Measurements from ENCODE around the gene LMO3. TPM values are rescaled to one million over a fixed set of nuclear protein-coding genes. Genes with fewer than 3 reads are reported as not detected.

The LMO3 gene
- total and polyA plus RNA-seq, 2 of the 8 experiments (the other 6 are each of a cell fraction or from before 2014, with no cell fraction given) = 4.7 to 16.7 TPM

DNA sequence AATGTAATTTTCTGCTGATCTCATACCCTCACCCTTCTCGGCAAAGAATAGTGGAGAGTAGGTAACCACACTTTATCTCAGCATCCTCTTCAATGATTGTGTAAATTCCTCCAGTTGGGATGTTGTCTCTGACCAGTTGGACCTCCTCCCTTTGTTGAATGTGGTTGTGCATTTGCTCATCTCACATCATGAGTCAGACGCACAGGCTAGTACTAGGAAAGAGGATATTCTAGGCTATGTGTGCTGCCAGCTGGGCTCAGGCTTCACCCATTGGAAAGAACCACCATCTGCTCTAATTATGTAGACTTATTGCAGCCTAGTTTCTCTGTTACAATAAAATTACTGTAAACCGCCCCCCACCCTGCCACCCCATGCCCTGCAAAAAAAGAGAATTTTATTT, 90.3 kb downstream of the LMO3 start:
- Histone ChIP-seq H2AFZ (ENCODE audit: low read length) (no peak overlapping the region), H4K5ac (ENCODE audit: insufficient read length, low read depth, low read length) (no peak overlapping the region), H3K4ac (replicated peaks; ENCODE audit: insufficient read length, low read depth, low read length) (no peak overlapping the region), H3K23me2 (ENCODE audit: low read depth, low read length) (no peaks in the 10 kb centered on the region), H4K20me1 (replicated peaks in 1 of 2; ENCODE audit: control insufficient read depth in 1 of 2, insufficient read depth in 2 of 2, low read length in 2 of 2) (no peaks in the 10 kb centered on the region), H3K4me1 (replicated peaks in 1 of 4; ENCODE audit: control insufficient read depth in 3 of 4, insufficient read depth in 4 of 4, low read length in 3 of 4) (peaks cover 0 to 4% (median 0%) of the 10 kb centered on the region in 4 experiments; a peak in 1 of 7 replicates), H3K23ac (ENCODE audit: insufficient read length) (no peak overlapping the region), H2BK120ac (replicated peaks; ENCODE audit: low read depth, low read length) (no peak overlapping the region), H4K91ac (replicated peaks; ENCODE audit: insufficient read length, low read length) (no peak overlapping the region), H2BK5ac (ENCODE audit: low read depth, low read length) (no peak overlapping the region), H3K79me2 (ENCODE audit: control insufficient read depth in 1 of 2, insufficient read depth in 2 of 2, low read length in 2 of 2) (no peaks in the 10 kb centered on the region), H4K8ac (ENCODE audit: extremely low read depth, insufficient read depth, low read length) (no peak overlapping the region), H3K14ac (ENCODE audit: insufficient read length) (no peak overlapping the region), H3K79me1 (ENCODE audit: low read depth, low read length) (no peaks in the 10 kb centered on the region), H3K4me3 (ENCODE audit: extremely low read depth in 1 of 4, insufficient read depth in 2 of 4, low read depth in 3 of 4, low read length in 4 of 4) (no peak overlapping the region), H3K9me3 (ENCODE audit: insufficient read depth in 2 of 2, low read depth in 1 of 2, low read length in 1 of 2) (no peaks in the 10 kb centered on the region), H2BK15ac (ENCODE audit: low read length) (no peak overlapping the region), H3K4me2 (ENCODE audit: insufficient read depth in 1 of 2, low read depth in 2 of 2, low read length in 2 of 2) (no peak overlapping the region), H3K9ac (replicated peaks in 1 of 4; ENCODE audit: extremely low read depth in 1 of 4, low read depth in 3 of 4, low read length in 3 of 4) (no peak overlapping the region), H3K27ac (ENCODE audit: low read depth, low read length) (no peak overlapping the region), H3K18ac (ENCODE audit: extremely low read depth, low read length) (no peak overlapping the region), H3K27me3 (replicated peaks in 1 of 4; ENCODE audit: control insufficient read depth in 3 of 4, extremely low read depth in 1 of 4, insufficient read depth in 3 of 4, low read length in 3 of 4) (no peaks in the 10 kb centered on the region), H3K56ac (replicated peaks; ENCODE audit: insufficient read length, low read depth, low read length) (no peak overlapping the region), H3K36me3 (ENCODE audit: control insufficient read depth in 2 of 4, insufficient read depth in 4 of 4, low read length in 3 of 4) (no peaks in the 10 kb centered on the region), H2AK5ac (ENCODE audit: low read depth, low read length) (no peak overlapping the region), H2BK20ac (ENCODE audit: low read length) (no peak overlapping the region), H2BK12ac (ENCODE audit: low read depth, low read length) (no peak overlapping the region)
- CTCF ChIA-PET (ENCODE audit: partially characterized antibody) = no interaction called here
- FAIRE-seq (no peak), DNase-seq (ENCODE audit: low read depth in 1 of 2, low spot score in 2 of 2) (no peak)
- POLR2A ChIA-PET (ENCODE audit: partially characterized antibody) = no interaction called here
- TF ChIP-seq CHD2 (IDR thresholded peaks at IDR 0.05; ENCODE audit: low read length) = no peak
- TF ChIP-seq TAF7 (optimal IDR thresholded peaks at IDR 0.05; ENCODE audit: borderline replicate concordance, low read depth, low read length) = no peak
- no peak for TF ChIP-seq JUN (IDR thresholded peaks at IDR 0.05; ENCODE audit: low read depth, low read length)
- TF ChIP-seq RFX5 (IDR thresholded peaks at IDR 0.05; ENCODE audit: borderline replicate concordance, low read depth, low read length) = no peak
- no peak for TF ChIP-seq CHD1 (IDR thresholded peaks at IDR 0.05; ENCODE audit: low read depth, low read length)
- TF ChIP-seq POLR2AphosphoS5 (IDR thresholded peaks at IDR 0.05; ENCODE audit: low read depth, low read length) = no peak
- TF ChIP-seq TEAD4 (IDR thresholded peaks at IDR 0.05; ENCODE audit: low read depth, low read length) = no peak
- TF ChIP-seq, protein P1, sequence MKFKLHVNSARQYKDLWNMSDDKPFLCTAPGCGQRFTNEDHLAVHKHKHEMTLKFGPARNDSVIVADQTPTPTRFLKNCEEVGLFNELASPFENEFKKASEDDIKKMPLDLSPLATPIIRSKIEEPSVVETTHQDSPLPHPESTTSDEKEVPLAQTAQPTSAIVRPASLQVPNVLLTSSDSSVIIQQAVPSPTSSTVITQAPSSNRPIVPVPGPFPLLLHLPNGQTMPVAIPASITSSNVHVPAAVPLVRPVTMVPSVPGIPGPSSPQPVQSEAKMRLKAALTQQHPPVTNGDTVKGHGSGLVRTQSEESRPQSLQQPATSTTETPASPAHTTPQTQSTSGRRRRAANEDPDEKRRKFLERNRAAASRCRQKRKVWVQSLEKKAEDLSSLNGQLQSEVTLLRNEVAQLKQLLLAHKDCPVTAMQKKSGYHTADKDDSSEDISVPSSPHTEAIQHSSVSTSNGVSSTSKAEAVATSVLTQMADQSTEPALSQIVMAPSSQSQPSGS (IDR thresholded peaks at IDR 0.05; ENCODE audit: low read length) = no peak
- no peak for TF ChIP-seq GABPA (IDR thresholded peaks at IDR 0.05; ENCODE audit: borderline replicate concordance, insufficient read depth, low read length)
- 98% methylated on average over 3 of the region's 3 CpGs; no CpG with 5 or more reads in 1 of the 2 experiments for WGBS, 2 experiments (ENCODE audit: extremely low coverage in 1 of 2, insufficient coverage in 1 of 2, insufficient read length in 1 of 2, insufficient replicate concordance in 2 of 2, low coverage in 1 of 2, low lambda C conversion rate in 2 of 2, missing lambda C conversion rate in 1 of 2)

All from H1 (cell line).